PC-3 (cell line): ENCODE results near the gene ERFL.

ENCODE experiments used
- CTCF ChIP-seq: fragments of 300-600 bp; sonication (generic); conservative IDR thresholded peaks from 2 replicates; pipeline ENCODE4 v1.5.1; 2017; ENCODE audit warnings: antibody characterized with exemption, low read depth, mild to moderate bottlenecking, low read length
- EZH2 ChIP-seq: fragments of 300-600 bp; sonication (generic); IDR thresholded peaks from one replicate; pipeline ENCODE4 v1.6.1; 2017; ENCODE audit warnings: antibody characterized with exemption, mild to moderate bottlenecking, low read length; ENCODE audit not compliant: unreplicated experiment
- EZH2phosphoT487 ChIP-seq: fragments of 300-600 bp; sonication (generic); IDR thresholded peaks from 2 replicates; pipeline ENCODE4 v1.6.1; 2018; ENCODE audit warnings: mild to moderate bottlenecking, antibody characterized with exemption, low read length, borderline replicate concordance

DNA sequence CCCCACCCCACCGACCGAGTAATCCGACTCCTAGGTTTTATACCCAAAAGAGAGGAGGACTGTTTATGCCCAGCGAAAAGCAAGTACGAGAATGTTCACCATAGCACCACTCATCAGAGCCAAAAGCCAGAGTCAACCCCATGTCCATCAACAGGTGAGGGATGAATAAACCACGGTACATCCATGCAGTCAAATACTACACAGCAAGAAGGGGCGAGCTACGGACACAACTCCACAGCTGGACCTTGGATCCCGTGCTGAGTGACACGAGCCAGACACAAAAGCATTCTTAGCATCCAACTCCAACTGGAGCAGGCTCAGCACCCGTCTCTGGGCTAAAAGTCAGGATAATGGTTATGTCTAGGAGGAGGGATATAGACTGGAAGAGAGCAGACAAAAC lies 43.1 kb upstream of the ERFL start:
- TF ChIP-seq CTCF = no peak
- no peak for TF ChIP-seq EZH2
- TF ChIP-seq EZH2phosphoT487 = no peak
